Dedifferentiated amniotic fluid mesenchymal stem cell (primary cell): Measurements from ENCODE around the gene RNASE3.
"Not testable (repeated sequence)": the region's sequence is repeated elsewhere in the genome, so short reads cannot be mapped to it uniquely, and the experiment has no call there.

Experiments
- DNase-seq: peaks from one replicate; pipeline ENCODE4 v3.0.0-alpha.2; 2016; ENCODE audit errors: extremely low spot score

RNASE3 gene

GRCh38 chr14:20919038-20919756, 28.0 kb downstream of the RNASE3 start:
- not testable (repeated sequence) for DNase-seq

- DNase-seq: not testable (repeated sequence)
Observed at GRCh38 chr14:20923766-20924297, 32.6 kb downstream of the RNASE3 start.

DNA sequence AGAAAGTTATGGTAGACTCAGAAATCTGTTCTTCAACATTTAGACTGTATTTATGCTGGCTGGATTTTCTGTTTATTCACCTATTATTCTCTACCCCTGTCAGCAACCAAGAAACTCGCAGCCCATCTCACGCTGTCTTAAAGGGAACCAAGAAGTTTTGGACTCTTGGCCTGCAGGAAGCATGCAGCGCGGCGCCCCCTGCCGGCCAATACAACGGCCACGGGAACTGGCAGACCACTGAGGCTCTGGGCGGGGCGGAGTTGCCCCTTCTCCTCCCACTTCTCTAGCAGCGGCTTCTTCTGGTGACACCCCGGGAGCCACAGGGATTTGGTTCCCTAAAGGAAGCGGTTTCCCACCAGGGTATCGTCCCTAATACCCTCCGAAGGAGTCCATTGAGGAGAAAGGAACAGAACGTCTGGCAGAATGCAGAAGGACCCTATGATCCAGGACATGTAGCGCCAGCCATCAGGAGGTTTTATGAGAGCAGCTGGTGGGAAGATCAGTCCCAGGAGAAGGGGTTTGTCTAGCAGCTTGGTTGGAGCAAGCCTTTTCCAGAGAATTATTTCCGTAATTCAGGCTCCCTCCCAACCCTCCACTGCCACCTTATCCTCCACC, 43.1 kb downstream of the RNASE3 start:
- no peak for DNase-seq

- no peak for DNase-seq
Observed at GRCh38 chr14:20935303-20935984, 44.3 kb downstream of the RNASE3 start.
